ENCODE results near the gene BRINP3.

The BRINP3 gene

DNA sequence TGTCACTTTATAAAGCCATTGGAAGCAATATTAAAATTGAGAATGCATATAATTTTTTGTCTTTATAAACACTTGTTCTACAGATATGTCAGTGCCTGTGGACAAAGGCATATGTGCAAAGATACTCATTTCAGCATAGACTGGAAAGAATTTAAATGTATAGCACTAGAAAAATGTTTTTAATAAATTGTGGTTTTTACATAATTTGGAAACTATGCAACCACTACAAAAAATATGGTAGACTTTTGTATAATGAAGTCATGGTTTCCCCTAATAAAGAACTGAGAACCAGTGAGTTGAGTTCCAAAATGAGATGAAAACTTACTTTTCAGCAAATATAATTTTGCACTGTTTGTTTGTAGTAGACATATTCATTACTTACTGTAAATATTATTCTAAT is 48.5 kb downstream of the BRINP3 start:
- H2BK5ac ChIP-seq (ENCODE audit: low read length), result no peak overlapping the region
- H2BK15ac ChIP-seq (ENCODE audit: low read length), result no peak overlapping the region
- H2BK12ac ChIP-seq (ENCODE audit: low read length), result no peak overlapping the region
- no peak overlapping the region for H3K18ac ChIP-seq (ENCODE audit: low read length)
- H3K4me2 ChIP-seq (ENCODE audit: insufficient read depth, low read length, poor library complexity, severe bottlenecking), result no peak overlapping the region
- no peak overlapping the region for H2AK5ac ChIP-seq (ENCODE audit: low read depth, low read length)
- no peaks in the 10 kb centered on the region for H3K4me1 ChIP-seq (ENCODE audit: control insufficient read depth in 2 of 2, insufficient read depth in 1 of 2, low read depth in 1 of 2, low read length in 2 of 2)
- H3K79me1 ChIP-seq (ENCODE audit: low read depth, low read length), result no peaks in the 10 kb centered on the region
- no peak for DNase-seq (ENCODE audit: low spot score)
- H4K8ac ChIP-seq (ENCODE audit: low read depth, low read length), result no peak overlapping the region
- H2BK120ac ChIP-seq (ENCODE audit: low read depth, low read length), result no peak overlapping the region
- no peak overlapping the region for H3K9ac ChIP-seq (ENCODE audit: low read depth, low read length, poor library complexity)
- no peak overlapping the region for H2AFZ ChIP-seq (ENCODE audit: low read length)
- no peak overlapping the region for H3K4ac ChIP-seq (ENCODE audit: low read length)
- no peak overlapping the region for H3K4me3 ChIP-seq (ENCODE audit: low read length in 2 of 2)
- H3K36me3 ChIP-seq (replicated peaks in 1 of 2; ENCODE audit: control insufficient read depth in 2 of 2, insufficient read depth in 2 of 2, low read length in 2 of 2), result no peaks in the 10 kb centered on the region
- no peak overlapping the region for H3K27ac ChIP-seq (replicated peaks; ENCODE audit: low read length)
- no peak overlapping the region for H3K23ac ChIP-seq (ENCODE audit: low read depth, low read length, poor library complexity)
- no peak overlapping the region for H4K91ac ChIP-seq (ENCODE audit: low read depth, low read length, poor library complexity)
- no peaks in the 10 kb centered on the region for H3K27me3 ChIP-seq (ENCODE audit: control insufficient read depth in 3 of 3, insufficient read depth in 3 of 3, low read depth in 1 of 3, low read length in 3 of 3)
- H3K9me3 ChIP-seq (replicated peaks in 1 of 2; ENCODE audit: control insufficient read depth in 2 of 2, insufficient read depth in 1 of 2, low read depth in 1 of 2, low read length in 2 of 2), result no peaks in the 10 kb centered on the region
- H3K14ac ChIP-seq (ENCODE audit: low read length), result no peak overlapping the region

DNA sequence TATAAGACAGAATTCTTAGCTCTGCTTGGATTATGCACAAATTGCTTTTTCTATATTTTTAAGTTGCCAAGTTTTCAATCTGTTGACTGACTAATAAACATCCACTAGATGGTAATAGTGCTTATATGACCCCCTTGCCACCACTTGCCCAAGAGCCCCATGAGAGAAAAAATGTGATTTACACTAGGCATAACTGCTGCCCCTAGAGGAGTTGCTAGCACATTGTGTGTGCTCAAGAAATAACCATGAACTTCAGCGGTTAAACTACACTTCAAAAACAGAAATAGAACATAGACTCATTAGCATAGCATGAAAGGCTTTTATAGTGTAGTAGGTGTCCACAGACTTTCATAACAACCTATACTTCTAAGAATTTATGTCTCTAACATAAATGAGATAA is 61.4 kb downstream of the BRINP3 start:
- Histone ChIP-seq H3K36me3 (replicated peaks in 1 of 2; ENCODE audit: control insufficient read depth in 2 of 2, insufficient read depth in 2 of 2, low read length in 2 of 2) (no peaks in the 10 kb centered on the region), H3K4me1 (ENCODE audit: control insufficient read depth in 2 of 2, insufficient read depth in 1 of 2, low read depth in 1 of 2, low read length in 2 of 2) (no peaks in the 10 kb centered on the region), H3K79me1 (ENCODE audit: low read depth, low read length) (no peaks in the 10 kb centered on the region), H2BK120ac (ENCODE audit: low read depth, low read length) (no peak overlapping the region), H3K18ac (ENCODE audit: low read length) (no peak overlapping the region), H3K4me2 (ENCODE audit: insufficient read depth, low read length, poor library complexity, severe bottlenecking) (no peak overlapping the region), H2BK15ac (ENCODE audit: low read length) (no peak overlapping the region), H3K27me3 (ENCODE audit: control insufficient read depth in 3 of 3, insufficient read depth in 3 of 3, low read depth in 1 of 3, low read length in 3 of 3) (no peaks in the 10 kb centered on the region), H2AK5ac (ENCODE audit: low read depth, low read length) (no peak overlapping the region), H4K8ac (ENCODE audit: low read depth, low read length) (no peak overlapping the region), H2BK12ac (ENCODE audit: low read length) (no peak overlapping the region), H3K4ac (ENCODE audit: low read length) (no peak overlapping the region), H3K9ac (ENCODE audit: low read depth, low read length, poor library complexity) (no peak overlapping the region), H3K27ac (replicated peaks; ENCODE audit: low read length) (no peak overlapping the region), H2AFZ (ENCODE audit: low read length) (no peak overlapping the region), H3K23ac (ENCODE audit: low read depth, low read length, poor library complexity) (no peak overlapping the region), H3K14ac (ENCODE audit: low read length) (no peak overlapping the region), H2BK5ac (ENCODE audit: low read length) (no peak overlapping the region), H3K4me3 (ENCODE audit: low read length in 2 of 2) (no peak overlapping the region), H3K9me3 (replicated peaks in 1 of 2; ENCODE audit: control insufficient read depth in 2 of 2, insufficient read depth in 1 of 2, low read depth in 1 of 2, low read length in 2 of 2) (no peaks in the 10 kb centered on the region), H4K91ac (ENCODE audit: low read depth, low read length, poor library complexity) (no peak overlapping the region)
- DNase-seq (ENCODE audit: low spot score), result no peak
- WGBS, 2 donors (ENCODE audit: extremely low coverage in 2 of 2, insufficient read length in 2 of 2, insufficient replicate concordance in 1 of 2), result no CpG with 5 or more reads among the region's 1 CpG

DNA sequence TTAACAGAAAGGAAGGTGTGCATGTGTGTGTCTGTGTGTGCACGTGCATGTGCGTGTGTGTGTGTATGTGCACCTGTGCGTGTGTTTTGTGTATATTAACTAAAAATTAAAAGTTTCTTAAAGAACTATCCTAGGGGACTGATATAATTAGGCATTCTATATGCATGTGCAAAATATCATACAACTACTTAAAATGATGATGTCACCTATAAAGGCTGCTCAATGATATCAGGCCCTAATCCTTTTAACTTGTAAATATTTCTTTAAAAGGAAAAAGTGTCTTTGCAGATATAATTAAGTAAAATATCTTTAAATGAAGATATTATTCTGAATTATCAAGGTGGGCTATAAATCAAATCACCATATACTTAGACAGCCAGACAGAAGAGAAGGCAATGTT is 64.5 kb downstream of the BRINP3 start:
- H3K14ac ChIP-seq (ENCODE audit: low read length), result no peak overlapping the region

DNA sequence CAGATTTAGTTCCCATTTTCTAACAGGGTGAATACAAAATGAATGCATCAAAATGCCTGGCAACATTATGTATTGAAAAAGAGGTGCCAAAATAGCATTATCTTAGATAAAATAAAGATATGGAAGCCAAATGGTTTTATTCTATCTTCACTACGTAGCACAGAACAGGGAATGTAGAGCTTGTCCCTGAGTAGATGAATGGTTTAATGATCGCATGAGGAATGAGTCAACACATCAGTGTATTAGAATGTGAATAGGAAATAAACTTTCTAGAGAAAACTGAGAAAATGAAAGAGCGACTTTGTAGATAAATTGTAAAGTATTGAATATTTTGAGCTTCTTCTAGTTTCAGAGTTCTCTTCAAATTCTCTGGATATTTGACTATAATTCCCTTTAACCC is 74.3 kb downstream of the BRINP3 start:
- no peak overlapping the region for H3K23ac ChIP-seq (ENCODE audit: low read depth, low read length, poor library complexity)
- no peak overlapping the region for H3K14ac ChIP-seq (ENCODE audit: low read length)
- H3K4me1 ChIP-seq (ENCODE audit: control insufficient read depth in 2 of 2, insufficient read depth in 1 of 2, low read depth in 1 of 2, low read length in 2 of 2), result no peaks in the 10 kb centered on the region
- H3K4ac ChIP-seq (ENCODE audit: low read length), result no peak overlapping the region
- no peak overlapping the region for H2AFZ ChIP-seq (ENCODE audit: low read length)
- no peak overlapping the region for H4K91ac ChIP-seq (ENCODE audit: low read depth, low read length, poor library complexity)
- H3K9me3 ChIP-seq (replicated peaks in 1 of 2; ENCODE audit: control insufficient read depth in 2 of 2, insufficient read depth in 1 of 2, low read depth in 1 of 2, low read length in 2 of 2), result no peaks in the 10 kb centered on the region
- H2BK12ac ChIP-seq (ENCODE audit: low read length), result no peak overlapping the region
- no CpG with 5 or more reads among the region's 3 CpGs for WGBS, 2 donors (ENCODE audit: extremely low coverage in 2 of 2, insufficient read length in 2 of 2, insufficient replicate concordance in 1 of 2)
- no peak overlapping the region for H2BK120ac ChIP-seq (ENCODE audit: low read depth, low read length)
- no peak overlapping the region for H3K9ac ChIP-seq (ENCODE audit: low read depth, low read length, poor library complexity)
- no peaks in the 10 kb centered on the region for H3K79me1 ChIP-seq (ENCODE audit: low read depth, low read length)
- DNase-seq (ENCODE audit: low spot score), result no peak
- H3K18ac ChIP-seq (ENCODE audit: low read length), result no peak overlapping the region
- H3K36me3 ChIP-seq (replicated peaks in 1 of 2; ENCODE audit: control insufficient read depth in 2 of 2, insufficient read depth in 2 of 2, low read length in 2 of 2), result no peaks in the 10 kb centered on the region
- no peak overlapping the region for H4K8ac ChIP-seq (ENCODE audit: low read depth, low read length)
- no peaks in the 10 kb centered on the region for H3K27me3 ChIP-seq (ENCODE audit: control insufficient read depth in 3 of 3, insufficient read depth in 3 of 3, low read depth in 1 of 3, low read length in 3 of 3)
- H3K27ac ChIP-seq (replicated peaks; ENCODE audit: low read length), result no peak overlapping the region
- no peak overlapping the region for H2BK5ac ChIP-seq (ENCODE audit: low read length)
- no peak overlapping the region for H2AK5ac ChIP-seq (ENCODE audit: low read depth, low read length)
- H2BK15ac ChIP-seq (ENCODE audit: low read length), result no peak overlapping the region
- no peak overlapping the region for H3K4me2 ChIP-seq (ENCODE audit: insufficient read depth, low read length, poor library complexity, severe bottlenecking)
- H3K4me3 ChIP-seq (ENCODE audit: low read length in 2 of 2), result no peak overlapping the region

More for the DNA sequence above, 64.5 kb downstream of the BRINP3 start:
- H2BK12ac ChIP-seq (ENCODE audit: low read length), result no peak overlapping the region
- no peaks in the 10 kb centered on the region for H3K27me3 ChIP-seq (ENCODE audit: control insufficient read depth in 3 of 3, insufficient read depth in 3 of 3, low read depth in 1 of 3, low read length in 3 of 3)
- H3K4me2 ChIP-seq (ENCODE audit: insufficient read depth, low read length, poor library complexity, severe bottlenecking), result no peak overlapping the region
- H2AK5ac ChIP-seq (ENCODE audit: low read depth, low read length), result no peak overlapping the region
- H3K18ac ChIP-seq (ENCODE audit: low read length), result no peak overlapping the region
- no peak overlapping the region for H3K9ac ChIP-seq (ENCODE audit: low read depth, low read length, poor library complexity)
- WGBS, 2 donors (ENCODE audit: extremely low coverage in 2 of 2, insufficient read length in 2 of 2, insufficient replicate concordance in 1 of 2), result no CpG with 5 or more reads among the region's 3 CpGs
- H4K8ac ChIP-seq (ENCODE audit: low read depth, low read length), result no peak overlapping the region
- H2BK120ac ChIP-seq (ENCODE audit: low read depth, low read length), result no peak overlapping the region
- no peaks in the 10 kb centered on the region for H3K36me3 ChIP-seq (replicated peaks in 1 of 2; ENCODE audit: control insufficient read depth in 2 of 2, insufficient read depth in 2 of 2, low read length in 2 of 2)
- no peak overlapping the region for H3K23ac ChIP-seq (ENCODE audit: low read depth, low read length, poor library complexity)
- no peak overlapping the region for H3K4ac ChIP-seq (ENCODE audit: low read length)
- no peak overlapping the region for H3K4me3 ChIP-seq (ENCODE audit: low read length in 2 of 2)
- no peak for DNase-seq (ENCODE audit: low spot score)
- H3K9me3 ChIP-seq (replicated peaks in 1 of 2; ENCODE audit: control insufficient read depth in 2 of 2, insufficient read depth in 1 of 2, low read depth in 1 of 2, low read length in 2 of 2), result no peaks in the 10 kb centered on the region
- H2BK5ac ChIP-seq (ENCODE audit: low read length), result no peak overlapping the region
- H3K27ac ChIP-seq (replicated peaks; ENCODE audit: low read length), result no peak overlapping the region
- no peak overlapping the region for H4K91ac ChIP-seq (ENCODE audit: low read depth, low read length, poor library complexity)
- H2AFZ ChIP-seq (ENCODE audit: low read length), result no peak overlapping the region
- H3K4me1 ChIP-seq (ENCODE audit: control insufficient read depth in 2 of 2, insufficient read depth in 1 of 2, low read depth in 1 of 2, low read length in 2 of 2), result no peaks in the 10 kb centered on the region
- H3K79me1 ChIP-seq (ENCODE audit: low read depth, low read length), result no peaks in the 10 kb centered on the region
- no peak overlapping the region for H2BK15ac ChIP-seq (ENCODE audit: low read length)
